Stimulated activated CD8-positive, alpha-beta memory T cell treated with anti-CD3 and anti-CD28 coated beads, Interleukin-15, amount 100 ng/mL, for 24 hours (primary cell): ENCODE results near the gene CCND2.
"Not testable (repeated sequence)": the region's sequence is repeated elsewhere in the genome, so short reads cannot be mapped to it uniquely, and the experiment has no call there.

Source experiments
- DNase-seq: peaks from one replicate; pipeline ENCODE4 v3.0.0-alpha.2; 2020; ENCODE audit warnings: low read depth

CCND2 gene

DNA sequence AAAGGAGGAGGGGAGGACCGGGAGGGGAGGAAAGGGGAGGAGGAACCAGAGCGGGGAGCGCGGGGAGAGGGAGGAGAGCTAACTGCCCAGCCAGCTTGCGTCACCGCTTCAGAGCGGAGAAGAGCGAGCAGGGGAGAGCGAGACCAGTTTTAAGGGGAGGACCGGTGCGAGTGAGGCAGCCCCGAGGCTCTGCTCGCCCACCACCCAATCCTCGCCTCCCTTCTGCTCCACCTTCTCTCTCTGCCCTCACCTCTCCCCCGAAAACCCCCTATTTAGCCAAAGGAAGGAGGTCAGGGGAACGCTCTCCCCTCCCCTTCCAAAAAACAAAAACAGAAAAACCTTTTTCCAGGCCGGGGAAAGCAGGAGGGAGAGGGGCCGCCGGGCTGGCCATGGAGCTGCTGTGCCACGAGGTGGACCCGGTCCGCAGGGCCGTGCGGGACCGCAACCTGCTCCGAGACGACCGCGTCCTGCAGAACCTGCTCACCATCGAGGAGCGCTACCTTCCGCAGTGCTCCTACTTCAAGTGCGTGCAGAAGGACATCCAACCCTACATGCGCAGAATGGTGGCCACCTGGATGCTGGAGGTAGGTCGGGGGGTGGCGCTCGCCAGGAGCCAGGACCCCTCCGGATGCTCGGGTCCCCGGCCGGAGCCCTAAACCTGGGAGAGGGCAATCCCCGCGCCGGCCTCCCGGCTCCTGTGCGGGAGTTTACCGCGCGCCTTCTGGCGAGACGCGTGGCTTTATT, at the start of gene CCND2:
Gene CCND2, plus strand, starts transcription at position 111 of the 744 bp plus-strand sequence. Its CDS starts 279 bp downstream, at position 390.
- DNase-seq, result peak; percentile 57

DNA sequence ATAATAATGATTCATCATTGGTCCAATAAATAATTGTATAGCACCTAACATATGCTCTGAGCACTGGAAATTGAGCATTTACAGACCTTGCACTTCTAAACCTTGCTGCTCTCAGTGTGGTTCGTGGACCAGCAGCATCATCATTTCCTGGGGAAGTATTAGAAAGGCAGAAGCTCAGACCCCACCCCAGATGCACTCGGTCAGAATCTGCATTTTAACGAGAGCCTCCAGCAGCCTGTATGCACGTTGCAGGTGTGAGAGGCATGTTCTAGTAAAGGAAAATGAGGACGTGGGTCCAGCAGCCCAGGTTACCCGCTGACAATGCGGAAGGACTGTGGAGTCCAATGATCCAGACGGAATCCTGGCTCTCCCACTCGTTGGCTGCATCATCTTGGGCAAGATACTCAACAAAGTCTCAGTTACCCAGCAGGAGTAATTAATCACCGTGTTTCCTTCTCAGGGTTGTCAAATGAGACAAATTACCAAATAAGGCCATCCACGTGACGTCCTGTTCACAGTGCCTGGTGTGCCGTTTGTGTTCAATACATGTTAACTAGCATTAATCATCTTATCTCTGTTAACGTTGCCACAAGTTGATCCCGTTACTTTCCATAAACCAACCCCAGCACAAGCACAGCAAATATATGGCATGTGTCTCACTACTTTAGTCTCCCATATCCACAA, 49.2 kb upstream of the CCND2 start:
- no peak for DNase-seq

DNA sequence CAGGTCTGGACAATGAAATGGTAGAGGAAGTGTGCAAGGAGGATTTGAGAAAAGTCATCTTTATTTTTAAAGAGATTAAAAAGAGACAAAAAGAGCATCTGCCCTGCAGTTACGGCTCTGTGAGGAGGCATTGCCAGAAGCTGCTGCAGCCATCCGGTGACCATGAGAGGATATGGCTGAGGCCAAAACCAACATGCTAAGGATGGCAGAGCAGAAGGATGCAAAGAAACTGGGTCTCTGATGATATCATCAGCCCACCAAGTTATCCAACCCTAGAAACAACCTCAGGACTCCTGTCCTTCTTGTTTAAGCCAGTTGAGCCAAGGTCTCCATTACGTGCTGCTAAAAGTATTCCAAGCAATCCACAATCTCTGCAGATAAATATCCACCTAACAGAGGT, 48.0 kb upstream of the CCND2 start:
- DNase-seq, result no peak

DNA sequence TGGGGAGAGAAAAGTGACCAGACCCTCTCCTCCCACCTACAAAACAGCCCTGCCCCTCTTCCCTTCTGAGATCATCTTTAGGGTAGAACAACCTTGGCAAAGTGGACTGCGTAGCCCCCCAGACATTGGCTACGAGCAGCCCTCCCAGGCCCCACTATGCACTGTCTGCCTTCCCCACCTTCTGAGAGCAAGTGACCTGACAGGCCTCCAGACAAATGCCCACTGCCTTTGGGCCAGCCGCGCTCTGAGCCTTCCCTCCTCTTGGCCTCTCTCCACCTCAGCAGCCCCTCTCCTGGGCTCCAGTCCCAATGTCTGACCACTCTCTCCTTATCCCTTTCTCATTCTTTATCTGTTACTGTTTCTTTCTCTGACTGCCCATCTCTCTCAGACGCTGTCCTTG, 46.5 kb upstream of the CCND2 start:
- DNase-seq, result no peak

DNA sequence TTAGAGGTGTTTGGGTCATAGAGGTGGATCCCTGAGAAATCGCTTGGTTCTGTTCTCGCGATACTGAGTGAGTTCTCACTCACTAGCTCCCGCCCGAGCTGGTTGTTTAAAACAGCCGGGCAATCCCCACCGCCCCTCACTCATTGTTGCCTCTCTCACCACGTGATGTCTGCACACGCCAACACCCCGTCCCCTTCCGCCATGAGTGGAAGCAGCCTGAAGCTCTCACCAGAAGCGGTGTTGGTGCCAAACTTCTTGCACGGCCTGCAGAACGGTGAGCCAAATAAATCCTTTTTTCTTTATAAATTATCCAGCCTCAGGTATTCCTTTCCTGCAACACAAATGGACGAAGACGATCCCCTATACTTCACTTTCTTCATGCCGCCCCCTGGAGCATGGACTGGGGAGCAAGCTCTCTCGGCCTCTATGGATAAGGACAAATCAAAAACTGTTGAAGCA, 45.4 kb upstream of the CCND2 start:
- DNase-seq, result no peak

DNA sequence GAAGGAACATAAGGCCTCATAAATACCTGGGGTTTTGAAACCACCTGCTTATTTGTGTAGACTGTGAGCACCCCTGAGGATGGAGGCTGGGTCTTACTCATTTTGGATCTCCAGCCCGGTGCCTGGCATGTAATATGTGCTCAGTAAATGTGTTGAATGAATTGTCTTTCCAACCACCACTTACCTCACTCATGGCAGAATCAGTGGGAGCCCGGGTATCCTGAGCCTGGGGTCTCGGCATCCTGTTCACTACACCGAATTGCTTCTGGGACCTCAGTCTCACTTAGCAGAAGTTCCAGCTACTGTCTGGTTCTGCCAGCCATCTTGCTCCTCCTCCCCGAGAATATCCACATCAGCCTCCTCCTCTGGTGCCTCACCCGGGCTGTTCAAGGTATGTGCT, 43.0 kb upstream of the CCND2 start:
- no peak for DNase-seq

DNA sequence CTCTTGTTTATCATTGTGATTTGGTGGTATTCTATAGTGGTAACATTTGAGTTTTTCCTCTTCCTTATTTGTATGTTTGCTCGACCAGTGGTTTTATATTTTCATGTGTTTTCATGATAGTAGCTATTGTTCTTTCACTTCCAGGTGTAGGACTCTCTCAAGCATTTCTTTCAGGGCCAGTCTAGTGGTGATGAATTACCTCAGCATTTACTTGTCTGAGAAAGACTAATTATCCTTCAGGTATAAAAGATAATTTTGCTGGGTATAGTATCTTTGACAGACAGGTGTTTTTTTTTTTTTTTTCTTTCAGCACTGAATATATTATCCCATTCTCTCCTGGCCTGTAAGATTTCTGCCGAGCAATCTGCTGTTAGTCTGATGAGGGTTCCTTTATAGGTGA, 35.0 kb upstream of the CCND2 start:
- DNase-seq, result no peak

DNA sequence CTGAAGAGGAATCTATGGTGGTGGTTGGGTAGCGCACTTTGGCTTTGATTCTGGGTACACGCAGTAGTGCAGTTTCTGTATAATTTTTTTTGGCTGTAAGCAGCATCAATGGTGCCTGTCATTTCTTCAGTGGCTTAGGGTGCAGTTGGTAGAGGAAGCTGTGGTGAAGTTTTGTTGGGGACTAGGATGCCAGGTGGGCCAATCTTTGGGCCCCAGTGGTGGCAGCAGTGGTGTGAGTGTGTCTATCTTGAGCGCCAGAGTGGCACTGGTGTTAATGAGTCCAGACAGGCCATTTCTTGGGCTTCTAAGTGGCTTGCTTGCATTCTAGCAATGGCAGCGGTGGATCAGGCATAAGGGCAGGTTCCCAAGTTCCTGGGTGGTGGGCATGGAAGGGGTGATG, 33.8 kb upstream of the CCND2 start:
- DNase-seq, result no peak

DNA sequence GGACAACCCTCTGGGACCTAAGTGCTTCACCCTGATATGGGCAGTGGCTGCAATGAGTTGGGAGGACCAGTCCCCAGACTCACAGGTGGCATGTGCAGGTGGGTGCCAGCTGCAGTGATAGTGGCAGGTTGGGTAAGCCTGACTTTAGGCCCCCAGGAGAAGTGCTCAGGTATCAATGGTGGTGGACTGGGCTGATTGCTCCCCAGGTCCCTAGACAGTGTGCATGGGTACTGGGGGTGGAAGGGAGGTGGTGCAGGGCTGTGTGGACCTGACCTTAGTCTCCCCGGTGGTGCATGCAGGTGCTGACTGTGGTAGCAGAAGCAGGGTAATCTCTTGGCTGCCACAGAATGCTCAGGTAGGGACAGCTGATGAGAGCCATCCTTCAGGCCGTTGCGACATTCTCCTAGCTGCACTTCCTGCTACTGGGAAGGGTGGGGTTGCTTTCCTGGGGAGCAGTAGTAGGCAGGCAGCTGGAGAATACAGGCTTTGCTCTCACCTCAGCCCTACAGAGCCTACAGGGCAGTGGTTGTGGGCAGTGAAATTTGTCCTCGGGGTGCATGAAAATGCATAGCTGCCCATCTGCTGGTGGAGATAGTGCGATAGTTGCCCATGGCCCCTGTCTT, 33.3 kb upstream of the CCND2 start:
- DNase-seq, result no peak

DNA sequence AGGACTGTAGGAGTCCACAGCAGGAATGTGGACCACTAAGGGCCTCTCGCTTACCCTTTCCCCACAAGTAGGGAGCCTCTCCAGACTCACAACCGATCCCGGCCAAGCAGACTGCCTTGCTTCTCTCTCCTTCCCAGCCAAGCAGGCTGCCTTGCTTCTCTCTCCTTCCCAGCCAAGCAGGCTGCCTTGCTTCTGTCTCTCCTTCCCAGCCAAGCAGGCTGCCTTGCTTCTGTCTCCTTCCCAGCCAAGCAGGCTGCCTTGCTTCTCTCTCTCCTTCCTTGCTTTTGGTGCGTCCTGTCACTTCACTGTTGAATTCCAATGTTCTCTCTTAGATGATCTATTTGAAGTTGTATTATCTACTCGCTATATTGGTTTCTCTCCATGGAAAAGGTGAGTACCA, 32.6 kb upstream of the CCND2 start:
- DNase-seq, result no peak

DNA sequence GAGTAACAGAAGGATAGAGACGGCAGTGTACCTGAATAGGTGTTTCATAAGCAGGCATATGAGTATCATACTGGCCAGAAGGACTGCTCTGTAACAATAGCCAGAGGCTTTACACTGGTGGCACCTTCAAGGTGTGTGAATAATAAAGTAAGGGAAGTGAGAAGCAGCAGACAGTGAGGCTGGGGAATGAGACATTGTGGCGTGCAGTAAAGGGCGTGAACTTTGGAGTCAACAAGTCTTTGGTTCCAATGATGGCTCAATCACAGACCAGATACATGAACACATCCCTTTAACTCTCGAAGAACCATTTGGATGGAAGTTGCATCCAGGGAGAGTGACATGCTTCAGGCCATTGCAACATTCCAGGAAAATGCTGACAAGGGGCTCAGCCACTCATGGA, 32.0 kb upstream of the CCND2 start:
- no peak for DNase-seq

DNA sequence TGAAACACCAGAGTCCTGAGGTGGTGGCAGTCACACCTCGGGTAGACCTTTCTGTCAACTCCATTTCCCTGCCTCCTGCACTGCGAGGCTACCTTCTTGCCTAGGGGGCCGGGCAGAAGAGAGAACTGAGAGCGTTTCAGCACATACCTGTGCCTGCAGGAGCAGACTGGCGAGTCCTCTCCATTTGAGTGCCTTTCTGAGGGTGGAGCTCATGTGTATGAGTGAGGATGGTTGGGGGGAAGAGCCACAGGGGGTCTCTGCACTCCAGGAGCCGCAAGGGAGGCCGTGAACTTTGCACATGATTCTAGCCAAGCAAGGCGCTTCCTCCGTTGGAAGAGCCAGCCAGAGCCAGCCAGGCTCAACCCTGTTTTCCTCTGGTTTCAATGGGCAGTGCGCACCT, 31.0 kb upstream of the CCND2 start:
- DNase-seq, result no peak

DNA sequence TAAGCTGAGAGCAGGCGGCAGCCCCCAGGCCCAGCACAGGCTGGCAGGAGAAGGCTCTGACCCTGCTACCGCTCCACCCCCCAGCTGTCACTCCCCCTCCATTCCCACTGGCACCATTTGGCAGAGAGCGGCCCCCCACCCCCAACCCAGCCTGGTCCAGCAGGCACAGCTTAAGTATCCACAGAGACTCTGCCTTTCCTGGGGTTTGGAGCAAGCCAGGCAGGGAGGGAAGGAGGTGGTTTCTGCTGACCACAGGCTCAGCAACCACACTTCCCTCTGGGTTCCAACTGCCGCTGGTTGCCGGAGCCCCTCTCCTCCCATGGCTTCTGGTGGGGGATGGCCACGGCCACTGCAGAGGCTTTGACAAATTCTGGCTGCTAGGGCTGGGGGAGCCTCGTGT, 30.5 kb upstream of the CCND2 start:
- no peak for DNase-seq

DNA sequence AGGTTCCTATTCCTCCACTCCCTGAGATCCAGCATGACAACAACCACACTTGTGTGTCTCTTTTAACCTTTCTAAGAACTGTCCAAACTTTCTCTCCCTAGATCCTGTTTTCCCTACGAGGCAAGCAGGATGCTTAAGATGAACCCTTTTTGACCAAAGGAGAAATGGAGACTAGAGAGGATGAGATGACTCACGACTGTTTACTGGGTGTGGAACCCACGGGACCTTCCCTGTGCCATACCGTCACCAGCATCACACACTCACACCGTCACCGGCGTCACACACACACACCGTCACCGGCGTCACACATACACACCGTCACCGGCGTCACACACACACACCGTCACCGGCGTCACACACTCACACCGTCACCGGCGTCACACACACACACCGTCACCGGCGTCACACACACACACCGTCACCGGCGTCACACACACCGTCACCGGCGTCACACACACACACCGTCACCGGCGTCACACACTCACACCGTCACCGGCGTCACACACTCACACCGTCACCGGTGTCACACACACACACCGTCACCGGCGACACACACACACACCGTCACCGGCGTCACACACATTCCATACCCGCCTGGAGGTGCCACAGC, 30.0 kb upstream of the CCND2 start:
- DNase-seq, result not testable (repeated sequence)

DNA sequence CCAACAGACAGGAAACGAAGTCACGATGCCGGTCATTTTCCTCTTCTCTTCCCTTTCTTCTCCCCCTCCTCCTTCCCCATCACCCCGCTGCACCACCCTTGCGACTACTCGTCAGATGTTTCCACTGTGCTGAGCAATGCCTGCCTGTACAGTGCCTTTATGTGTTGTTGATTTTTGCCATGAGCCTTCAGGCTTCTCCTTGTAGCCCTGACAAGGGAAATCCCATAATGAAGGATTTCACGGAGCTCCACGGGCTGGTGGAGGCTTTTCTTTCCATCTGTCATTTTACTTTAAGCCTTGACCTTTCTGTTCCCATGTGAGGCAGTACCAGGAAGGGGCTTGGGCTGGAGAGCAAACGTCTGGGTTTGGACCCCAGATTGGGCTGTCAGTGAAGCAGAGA, 28.7 kb upstream of the CCND2 start:
- no peak for DNase-seq

DNA sequence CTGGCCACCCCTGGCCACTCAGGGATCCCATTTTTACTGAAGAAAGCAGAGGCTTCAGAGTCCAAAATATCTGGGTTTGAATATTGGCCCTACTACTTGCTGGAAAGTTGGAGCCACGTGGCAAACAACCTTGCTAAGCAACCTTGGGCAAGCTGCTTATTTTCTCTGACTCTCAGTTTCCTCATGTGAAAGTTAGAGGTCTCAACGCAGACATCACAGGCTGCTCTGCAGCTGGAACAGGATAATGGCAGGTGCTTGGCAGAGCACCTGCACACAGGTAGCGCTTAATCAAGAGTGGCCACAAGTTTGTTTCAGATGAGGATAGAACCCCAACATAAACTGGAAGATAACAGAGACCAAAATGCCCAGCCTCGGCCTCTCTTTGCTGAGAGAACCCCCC, 28.1 kb upstream of the CCND2 start:
- DNase-seq, result no peak

DNA sequence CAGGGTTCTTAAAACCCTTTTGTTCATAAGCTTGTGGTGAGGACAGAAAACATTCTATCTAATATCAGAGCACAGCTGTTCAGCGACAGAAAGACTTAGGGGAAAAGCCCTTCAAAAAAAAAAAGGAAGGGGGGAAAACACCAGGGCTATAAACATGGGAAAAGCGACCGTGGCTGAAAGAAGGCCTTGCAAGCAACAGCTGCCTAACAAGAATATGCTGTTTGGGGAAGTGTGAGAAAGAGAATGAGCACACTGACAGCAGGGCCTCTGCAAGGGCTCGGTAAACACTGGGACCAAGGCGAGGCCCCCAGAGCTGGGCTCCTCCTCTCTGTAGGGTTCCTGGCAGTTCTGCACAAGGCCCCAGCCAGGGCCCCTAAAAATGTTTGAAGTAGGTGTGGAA, 27.4 kb upstream of the CCND2 start:
- DNase-seq, result no peak

DNA sequence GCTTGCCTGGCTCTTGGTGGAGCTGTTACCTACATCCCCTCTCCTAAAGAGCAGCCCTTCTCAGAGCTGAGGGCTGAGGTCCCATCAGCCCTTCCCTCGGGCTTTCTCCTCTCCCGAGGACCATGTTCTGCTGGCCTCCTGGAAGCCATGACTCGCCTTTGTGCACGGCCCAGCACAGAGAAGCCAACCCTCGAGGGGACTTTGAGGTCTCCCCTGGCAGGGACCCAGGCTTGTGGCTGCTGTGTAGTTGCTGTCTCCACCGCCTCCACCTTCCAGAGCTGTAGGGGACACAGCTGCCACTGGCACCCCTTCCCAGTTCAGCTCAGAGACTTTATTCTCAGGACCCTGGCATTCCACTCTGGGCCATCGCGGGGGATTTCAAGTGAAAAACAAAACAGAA, 22.9 kb upstream of the CCND2 start:
- DNase-seq, result no peak

DNA sequence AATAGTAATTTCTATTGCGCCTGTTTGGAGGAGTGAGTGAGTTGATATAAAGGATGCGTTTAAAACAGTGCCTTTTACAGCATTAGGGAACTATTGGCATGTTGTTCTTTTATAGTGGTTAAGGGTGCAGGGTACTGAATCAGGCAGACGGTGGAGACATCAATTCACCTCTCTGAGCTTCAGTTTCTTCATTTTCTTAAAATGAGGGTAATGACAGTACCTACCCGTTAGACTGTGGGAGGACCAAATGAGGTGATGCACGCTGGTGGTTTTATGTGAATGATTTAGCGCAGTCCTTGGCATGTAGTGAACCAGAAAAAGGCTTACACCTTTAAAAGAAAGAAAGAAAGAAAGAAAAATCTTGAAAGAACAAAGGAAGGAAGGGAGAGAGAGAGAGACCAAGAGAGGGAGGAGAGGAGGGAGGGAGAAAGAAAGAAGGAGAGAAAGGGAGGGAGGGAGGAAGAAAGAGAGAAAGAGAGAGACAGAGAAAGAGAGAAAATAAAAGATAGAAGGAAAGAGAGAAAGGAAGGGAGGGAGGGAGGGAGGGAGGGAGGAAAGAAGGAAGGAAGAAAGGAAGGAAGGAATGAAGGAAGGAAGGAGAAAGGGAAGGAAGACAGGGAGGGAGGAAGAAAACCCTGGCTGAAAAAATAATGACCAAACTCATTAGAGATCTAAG, 22.2 kb upstream of the CCND2 start:
- no peak for DNase-seq

DNA sequence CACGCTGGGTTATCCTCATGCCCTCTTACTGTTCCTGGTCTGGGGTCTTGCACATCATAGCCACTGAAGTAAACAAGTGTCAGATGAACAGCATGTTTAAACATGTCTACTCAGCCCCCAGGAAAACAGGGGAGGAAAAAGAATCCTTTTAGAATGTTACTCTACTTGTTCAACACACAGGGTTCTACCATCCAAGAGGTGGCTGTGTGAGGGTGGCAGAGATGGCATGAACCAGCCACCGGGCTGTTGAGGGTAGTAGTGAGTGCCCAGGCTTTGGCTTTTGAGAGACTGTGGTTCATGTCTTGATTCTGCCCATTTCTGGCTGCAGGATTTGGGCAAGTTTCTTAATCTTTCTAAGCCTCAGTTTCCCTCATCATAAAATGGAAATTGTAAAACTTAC, 21.6 kb upstream of the CCND2 start:
- DNase-seq, result no peak

DNA sequence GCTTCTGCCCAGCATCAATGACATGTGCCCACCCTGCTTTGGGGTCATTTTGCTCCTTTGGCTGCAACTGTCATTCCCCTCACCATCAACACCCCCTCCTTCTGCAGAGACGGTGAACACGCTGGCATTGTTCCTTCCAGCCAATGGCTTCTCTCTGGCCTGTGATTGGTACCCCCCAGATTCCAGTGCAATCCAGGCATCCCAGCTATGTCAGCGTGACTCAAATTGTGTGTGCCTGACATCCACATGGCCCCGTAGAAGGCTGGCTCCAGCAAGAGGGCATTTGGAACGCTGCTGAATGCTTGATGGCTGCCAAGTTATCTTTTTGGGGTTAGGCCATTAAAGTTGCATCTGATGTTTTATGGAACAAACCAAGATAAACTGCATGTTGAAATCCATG, 21.0 kb upstream of the CCND2 start:
- no peak for DNase-seq

DNA sequence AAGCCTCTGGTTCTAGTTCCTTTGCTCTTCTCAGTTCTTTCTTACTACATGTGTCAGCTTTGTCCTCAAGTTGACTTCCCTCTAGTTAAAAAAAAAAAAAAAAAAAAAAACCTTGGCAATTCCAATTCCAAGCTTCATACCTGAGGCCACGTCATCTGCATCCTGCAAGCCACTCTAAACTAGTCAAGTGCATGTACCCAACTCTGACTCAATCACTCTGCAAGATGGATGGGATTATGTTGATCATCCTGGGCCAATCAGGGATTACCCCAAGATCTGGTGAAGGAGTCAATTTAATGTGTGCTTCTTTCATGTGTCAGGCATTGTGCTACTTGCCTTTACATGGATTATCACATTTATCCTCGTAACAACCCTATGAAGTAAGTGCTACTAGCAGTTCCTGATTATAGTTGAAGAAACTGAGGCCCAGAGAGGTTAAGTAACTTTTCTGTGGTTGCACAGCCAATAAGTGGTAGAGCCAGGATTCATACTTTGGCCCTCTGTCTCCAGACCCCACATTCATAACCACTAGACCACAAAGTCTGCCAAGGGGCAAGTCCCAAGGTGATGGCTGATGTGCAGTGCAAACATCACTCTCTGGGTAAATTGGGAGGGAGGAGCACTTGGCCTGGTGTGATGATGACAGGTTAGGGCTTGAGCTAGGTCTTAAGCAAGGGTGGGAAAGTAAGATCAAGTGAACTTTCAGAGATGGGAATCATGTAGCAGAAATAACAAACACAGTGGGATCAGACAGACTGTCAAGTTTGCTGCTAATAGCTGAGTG, 17.3 kb upstream of the CCND2 start:
- no peak for DNase-seq
